Measurements from ENCODE around the gene MPEG1. TPM values are rescaled to one million over a fixed set of nuclear protein-coding genes. Genes with fewer than 3 reads are reported as not detected.

MPEG1 gene
- total RNA-seq, 1 donor from 2014 or later: 71.5 TPM

- DNase-seq (ENCODE audit: low spot score): no peak
Measured at GRCh38 chr11:59188954-59189353, 23.8 kb downstream of the MPEG1 start.

GRCh38 chr11:59187587-59187986 lies 25.1 kb downstream of the MPEG1 start:
- no peak for DNase-seq (ENCODE audit: low spot score)

GRCh38 chr11:59187035-59187434 lies 25.7 kb downstream of the MPEG1 start:
- no peak for DNase-seq (ENCODE audit: low spot score)

- no peak for DNase-seq (ENCODE audit: low spot score)
Measured at GRCh38 chr11:59186130-59186594, 26.6 kb downstream of the MPEG1 start.

- no peak for DNase-seq (ENCODE audit: low spot score)
Measured at GRCh38 chr11:59185386-59185945, 27.3 kb downstream of the MPEG1 start.

- no peak for DNase-seq (ENCODE audit: low spot score)
Measured at GRCh38 chr11:59184691-59185339, 27.9 kb downstream of the MPEG1 start.

- DNase-seq (ENCODE audit: low spot score): no peak
Measured at GRCh38 chr11:59183771-59184170, 29.0 kb downstream of the MPEG1 start.

GRCh38 chr11:59182457-59183151 lies 30.1 kb downstream of the MPEG1 start:
- no peak for DNase-seq (ENCODE audit: low spot score)

- DNase-seq (ENCODE audit: low spot score): no peak
Measured at GRCh38 chr11:59181746-59182456, 30.8 kb downstream of the MPEG1 start.

GRCh38 chr11:59180907-59181306 lies 31.8 kb downstream of the MPEG1 start:
- DNase-seq (ENCODE audit: low spot score): no peak

- DNase-seq (ENCODE audit: low spot score): no peak
Measured at GRCh38 chr11:59180168-59180776, 32.5 kb downstream of the MPEG1 start.

- no peak for DNase-seq (ENCODE audit: low spot score)
Measured at GRCh38 chr11:59179121-59179520, 33.6 kb downstream of the MPEG1 start.

GRCh38 chr11:59178402-59178801 lies 34.3 kb downstream of the MPEG1 start:
- DNase-seq (ENCODE audit: low spot score): no peak

- no peak for DNase-seq (ENCODE audit: low spot score)
Measured at GRCh38 chr11:59176330-59176729, 36.4 kb downstream of the MPEG1 start.

GRCh38 chr11:59175091-59175501 lies 37.6 kb downstream of the MPEG1 start:
- DNase-seq (ENCODE audit: low spot score): no peak

- DNase-seq (ENCODE audit: low spot score): no peak
Measured at GRCh38 chr11:59174664-59175033, 38.1 kb downstream of the MPEG1 start.

- no peak for DNase-seq (ENCODE audit: low spot score)
Measured at GRCh38 chr11:59173964-59174663, 38.6 kb downstream of the MPEG1 start.

GRCh38 chr11:59173080-59173963 lies 39.4 kb downstream of the MPEG1 start:
- no peak for DNase-seq (ENCODE audit: low spot score)

GRCh38 chr11:59172345-59173079 lies 40.2 kb downstream of the MPEG1 start:
- DNase-seq (ENCODE audit: low spot score): no peak

Measured in mesenteric fat pad (tissue), 1 donor.